GM12875 (cell line): ENCODE measurements around the gene MYT1.
"Not testable (repeated sequence)": the region's sequence is repeated elsewhere in the genome, so short reads cannot be mapped to it uniquely, and the experiment has no call there.

Source experiments
- H3K4me3 ChIP-seq: one replicate; pipeline ENCODE4 v1.5.1; 2011; ENCODE audit warnings: low read depth, low read length, control low read depth
- TF ChIP-seq, protein P1 (sequence below): IDR thresholded peaks from 2 replicates; pipeline ENCODE4 v1.5.1; 2011; ENCODE audit warnings: low read depth, mild to moderate bottlenecking, control low read depth, inconsistent platforms, low read length, moderate library complexity, borderline replicate concordance; ENCODE audit not compliant: insufficient read depth

MYT1 gene

DNA sequence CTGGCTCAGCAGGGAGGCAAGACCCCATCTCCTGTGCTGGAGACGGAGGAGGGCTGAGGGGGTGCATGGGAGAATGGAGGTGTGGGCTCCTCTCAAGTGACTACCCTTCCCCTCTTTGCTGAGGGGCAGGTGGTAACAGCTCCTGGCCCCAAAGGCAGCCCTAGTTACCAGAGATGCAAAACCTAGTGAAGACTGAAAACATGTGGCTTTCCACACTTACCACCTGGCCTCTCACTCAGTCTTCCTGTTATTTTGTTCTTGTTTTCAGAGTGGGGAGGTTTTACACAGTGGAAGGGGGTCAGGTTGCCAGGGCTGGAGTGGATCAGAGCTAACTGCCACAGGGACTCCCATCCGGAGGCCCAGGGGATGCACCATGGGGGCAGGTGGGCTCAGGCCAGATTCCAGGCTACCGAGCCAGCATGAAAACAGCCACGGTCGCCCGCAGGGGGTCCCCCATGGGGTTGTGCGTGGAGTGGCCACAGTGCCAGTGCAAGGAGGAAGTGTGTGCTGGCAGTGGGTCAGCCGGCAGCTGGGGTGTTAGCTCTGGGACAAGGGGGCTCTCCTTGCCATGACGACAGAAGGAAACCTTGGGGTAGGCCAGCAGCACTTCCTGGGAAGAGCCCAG is 21.1 kb downstream of the MYT1 start:
- TF ChIP-seq, protein P1, sequence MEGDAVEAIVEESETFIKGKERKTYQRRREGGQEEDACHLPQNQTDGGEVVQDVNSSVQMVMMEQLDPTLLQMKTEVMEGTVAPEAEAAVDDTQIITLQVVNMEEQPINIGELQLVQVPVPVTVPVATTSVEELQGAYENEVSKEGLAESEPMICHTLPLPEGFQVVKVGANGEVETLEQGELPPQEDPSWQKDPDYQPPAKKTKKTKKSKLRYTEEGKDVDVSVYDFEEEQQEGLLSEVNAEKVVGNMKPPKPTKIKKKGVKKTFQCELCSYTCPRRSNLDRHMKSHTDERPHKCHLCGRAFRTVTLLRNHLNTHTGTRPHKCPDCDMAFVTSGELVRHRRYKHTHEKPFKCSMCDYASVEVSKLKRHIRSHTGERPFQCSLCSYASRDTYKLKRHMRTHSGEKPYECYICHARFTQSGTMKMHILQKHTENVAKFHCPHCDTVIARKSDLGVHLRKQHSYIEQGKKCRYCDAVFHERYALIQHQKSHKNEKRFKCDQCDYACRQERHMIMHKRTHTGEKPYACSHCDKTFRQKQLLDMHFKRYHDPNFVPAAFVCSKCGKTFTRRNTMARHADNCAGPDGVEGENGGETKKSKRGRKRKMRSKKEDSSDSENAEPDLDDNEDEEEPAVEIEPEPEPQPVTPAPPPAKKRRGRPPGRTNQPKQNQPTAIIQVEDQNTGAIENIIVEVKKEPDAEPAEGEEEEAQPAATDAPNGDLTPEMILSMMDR, result no peak

GRCh38 chr20:64186071-64186598 is 21.9 kb downstream of the MYT1 start:
- H3K4me3 ChIP-seq, result no peak overlapping the region
- TF ChIP-seq, protein P1, result no peak

More for the DNA sequence above, 21.1 kb downstream of the MYT1 start:
- H3K4me3 ChIP-seq, result no peak overlapping the region

DNA sequence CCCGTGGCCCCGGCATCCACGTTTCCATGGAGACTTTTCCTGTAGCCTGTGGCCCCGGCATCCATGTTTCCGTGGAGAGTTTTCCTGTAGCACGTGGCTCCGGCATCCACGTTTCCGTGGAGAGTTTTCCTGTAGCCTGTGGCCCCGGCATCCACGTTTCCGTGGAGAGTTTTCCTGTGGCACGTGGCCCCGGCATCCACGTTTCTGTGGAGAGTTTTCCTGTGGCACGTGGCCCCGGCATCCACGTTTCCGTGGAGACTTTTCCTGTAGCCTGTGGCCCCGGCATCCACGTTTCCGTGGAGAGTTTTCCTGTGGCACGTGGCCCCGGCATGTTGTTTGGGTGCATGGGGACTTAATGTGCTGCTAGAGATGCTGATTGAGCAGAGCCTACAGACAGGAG is 23.0 kb downstream of the MYT1 start:
- H3K4me3 ChIP-seq, result not testable (repeated sequence)

GRCh38 chr20:64188091-64188490 is 23.8 kb downstream of the MYT1 start:
- TF ChIP-seq, protein P1, result no peak
- no peak overlapping the region for H3K4me3 ChIP-seq

GRCh38 chr20:64188682-64189529 is 24.7 kb downstream of the MYT1 start:
- H3K4me3 ChIP-seq, result no peak overlapping the region
- TF ChIP-seq, protein P1, result no peak

GRCh38 chr20:64189530-64189966 is 25.3 kb downstream of the MYT1 start:
- TF ChIP-seq, protein P1, result no peak
- no peak overlapping the region for H3K4me3 ChIP-seq

DNA sequence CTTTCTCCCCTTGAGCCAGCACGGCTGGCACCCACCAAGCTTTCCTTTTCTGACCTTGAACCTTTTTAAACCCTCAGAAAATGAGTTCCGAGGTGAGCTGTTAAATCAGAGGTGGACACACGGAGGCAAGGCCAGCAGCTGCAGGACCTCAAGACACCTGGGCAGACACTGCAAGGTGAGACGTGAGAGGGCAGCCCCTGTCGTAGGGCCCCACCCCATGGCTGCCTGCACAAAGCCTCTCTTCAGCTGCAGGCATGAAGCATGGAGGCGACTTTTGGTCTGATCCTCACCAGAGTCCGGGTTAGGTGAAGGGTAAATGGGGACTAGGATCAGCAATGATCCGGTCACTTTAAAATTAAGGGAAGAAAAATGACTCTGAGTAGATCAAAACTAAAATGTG is 25.7 kb downstream of the MYT1 start:
- H3K4me3 ChIP-seq, result no peak overlapping the region
- TF ChIP-seq, protein P1, result no peak
